Suprapubic skin (tissue), 3 donors: ENCODE data around the gene FAM131A.

Source experiments
- CTCF ChIP-seq, 2 donors: fragments of 200-600 bp in 1 of 2; fragments of 450-650 bp in 1 of 2; sonication (generic) in 1 of 2; IDR thresholded peaks; one replicate each; pipeline ENCODE4 v1.5.1; 2016 to 2019; ENCODE audit warnings: antibody characterized with exemption in 2 of 2, mild to moderate bottlenecking in 1 of 2, moderate library complexity in 1 of 2
- POLR2A ChIP-seq, 2 donors: fragments of 450-650 bp; IDR thresholded peaks; one replicate each; pipeline ENCODE4 v1.6.1; 2017; ENCODE audit warnings: antibody characterized with exemption in 2 of 2, mild to moderate bottlenecking in 2 of 2, moderate library complexity in 2 of 2

GRCh38 chr3:184315543-184315867 lies 21.9 kb upstream of the FAM131A start:
- TF ChIP-seq POLR2A (IDR thresholded peaks at IDR 0.05) (no peak), CTCF (IDR thresholded peaks at IDR 0.05) (no peak)
